Mammary epithelial cell (primary cell): ENCODE data around the gene MEI4.
"Not testable (repeated sequence)": the region's sequence is repeated elsewhere in the genome, so short reads cannot be mapped to it uniquely, and the experiment has no call there.

Source experiments
- CTCF ChIP-seq, 2 donors: IDR thresholded peaks in 1 of 2; conservative IDR thresholded peaks in 1 of 2; 2 replicates each; pipeline ENCODE4 v1.5.1; 2011 to 2012; ENCODE audit warnings: inconsistent platforms in 2 of 2, low read length in 2 of 2, mild to moderate bottlenecking in 2 of 2, control low read depth in 1 of 2, low read depth in 1 of 2; ENCODE audit not compliant: insufficient read depth in 1 of 2; ENCODE audit errors: extremely low read depth in 1 of 2
- EZH2 ChIP-seq: IDR thresholded peaks from 2 replicates; pipeline ENCODE4 v1.6.1; 2012; ENCODE audit warnings: low read length, inconsistent platforms, borderline replicate concordance

- TF ChIP-seq CTCF (conservative IDR thresholded peaks at IDR 0.05 in 1 of 2, IDR thresholded peaks at IDR 0.05 in 1 of 2; ENCODE audit: extremely low read depth in 1 of 2, insufficient read depth in 1 of 2, low read depth in 1 of 2, low read length in 2 of 2); EZH2: not testable (repeated sequence)
Observed at GRCh38 chr6:77655035-77655434, 2.2 kb downstream of the MEI4 start.
